HEK293 (cell line): ENCODE results near the gene KRT81.

Experiments
- CTCF ChIA-PET: fragments of 350-600 bp; formaldehyde crosslinking; extraction: SDS; loops from one replicate; lab custom pipeline; 2021; ENCODE audit warnings: antibody characterized with exemption; lab: Yijun Ruan, JAX
- POLR2A ChIA-PET: fragments of 300-600 bp; formaldehyde crosslinking; extraction: SDS; loops from one replicate; lab custom pipeline; 2020; ENCODE audit warnings: antibody characterized with exemption, inconsistent platforms; lab: Yijun Ruan, JAX
- H3K27ac ChIP-seq: fragments of 200-500 bp; sonication (Bioruptor generic); 2 replicates; pipeline ENCODE4 v1.5.1; 2014; ENCODE audit warnings: low read depth, low read length, control low read depth, inconsistent platforms; ENCODE audit errors: extremely low read depth
- H3K36me3 ChIP-seq, 2 experiments: fragments of 200-500 bp in 1 of 2; sonication (Bioruptor generic) in 1 of 2; 1 replicate in 1 of 2; 2 replicates in 1 of 2; pipeline ENCODE4 v1.5.1; 2014 to 2017; ENCODE audit warnings: inconsistent platforms in 2 of 2, low read length in 2 of 2; ENCODE audit not compliant: control insufficient read depth in 2 of 2, insufficient read depth in 1 of 2
- H3K4me1 ChIP-seq: fragments of 200-500 bp; sonication (Bioruptor generic); 2 replicates; pipeline ENCODE4 v1.5.1; 2014; ENCODE audit warnings: mild to moderate bottlenecking, low read length, inconsistent platforms; ENCODE audit not compliant: control insufficient read depth, insufficient read depth
- H3K4me3 ChIP-seq: 2 replicates; pipeline ENCODE4 v1.5.1; 2011; ENCODE audit warnings: low read depth, mild to moderate bottlenecking, control low read depth, low read length, moderate library complexity
- H3K9me3 ChIP-seq: fragments of 200-500 bp; sonication (Bioruptor generic); 2 replicates; pipeline ENCODE4 v1.5.1; 2014; ENCODE audit warnings: low read depth, low read length, inconsistent platforms; ENCODE audit not compliant: control insufficient read depth, insufficient read depth
- ELK4 ChIP-seq: IDR thresholded peaks from 2 replicates; pipeline ENCODE4 v1.6.1; 2011; ENCODE audit warnings: mild to moderate bottlenecking, low read depth, low read length, borderline replicate concordance
- HIC1 ChIP-seq: fragments of 450-650 bp; formaldehyde crosslinking; IDR thresholded peaks from 2 replicates; pipeline ENCODE4 v1.5.1; 2016; ENCODE audit warnings: missing biosample characterization, missing genetic modification characterization
- MZF1 ChIP-seq: fragments of 450-650 bp; formaldehyde crosslinking; IDR thresholded peaks from 2 replicates; pipeline ENCODE4 v1.5.1; 2017; ENCODE audit warnings: missing biosample characterization, missing genetic modification characterization, borderline replicate concordance
- OVOL3 ChIP-seq: fragments of 450-650 bp; formaldehyde crosslinking; IDR thresholded peaks from 2 replicates; pipeline ENCODE4 v1.5.1; 2016; ENCODE audit warnings: missing biosample characterization, missing genetic modification characterization
- SP3 ChIP-seq: fragments of 450-650 bp; formaldehyde crosslinking; IDR thresholded peaks from 2 replicates; pipeline ENCODE4 v1.5.1; 2016; ENCODE audit warnings: missing biosample characterization, missing genetic modification characterization
- ZBTB6 ChIP-seq: fragments of 450-650 bp; formaldehyde crosslinking; IDR thresholded peaks from 2 replicates; pipeline ENCODE4 v1.5.1; 2017; ENCODE audit warnings: missing biosample characterization, missing genetic modification characterization
- ZFP3 ChIP-seq: fragments of 450-650 bp; formaldehyde crosslinking; IDR thresholded peaks from 2 replicates; pipeline ENCODE4 v1.5.1; 2016; ENCODE audit warnings: low read depth, missing biosample characterization, missing genetic modification characterization
- ZNF133 ChIP-seq: fragments of 450-650 bp; formaldehyde crosslinking; IDR thresholded peaks from 2 replicates; pipeline ENCODE4 v1.5.1; 2016; ENCODE audit warnings: missing biosample characterization, missing genetic modification characterization
- ZNF157 ChIP-seq: fragments of 450-650 bp; formaldehyde crosslinking; IDR thresholded peaks from 2 replicates; pipeline ENCODE4 v1.5.1; 2016; ENCODE audit warnings: missing biosample characterization, missing genetic modification characterization
- ZNF266 ChIP-seq: fragments of 450-650 bp; formaldehyde crosslinking; IDR thresholded peaks from 2 replicates; pipeline ENCODE4 v1.5.1; 2016; ENCODE audit warnings: missing biosample characterization, missing genetic modification characterization, low read depth
- ZNF274 ChIP-seq, 2 experiments: fragments of 200-500 bp in 1 of 2; fragments of 450-650 bp in 1 of 2; sonication (Bioruptor generic) in 1 of 2; formaldehyde crosslinking in 1 of 2; IDR thresholded peaks; 2 replicates each; pipeline versions ENCODE4 v1.5.1 to v1.6.1; 2014 to 2016; ENCODE audit warnings: borderline replicate concordance in 1 of 2, inconsistent platforms in 1 of 2, low read length in 1 of 2, missing biosample characterization in 1 of 2, missing genetic modification characterization in 1 of 2
- ZNF350 ChIP-seq: fragments of 450-650 bp; formaldehyde crosslinking; IDR thresholded peaks from 2 replicates; pipeline ENCODE4 v1.5.0; 2017; ENCODE audit warnings: missing biosample characterization, mild to moderate bottlenecking, missing genetic modification characterization
- ZNF501 ChIP-seq: fragments of 450-650 bp; formaldehyde crosslinking; IDR thresholded peaks from 2 replicates; pipeline ENCODE4 v1.5.1; 2016; ENCODE audit warnings: missing biosample characterization, missing genetic modification characterization
- ZNF610 ChIP-seq: fragments of 450-650 bp; formaldehyde crosslinking; IDR thresholded peaks from 2 replicates; pipeline ENCODE4 v1.5.1; 2016; ENCODE audit warnings: missing biosample characterization, missing genetic modification characterization, borderline replicate concordance
- ZNF645 ChIP-seq: fragments of 450-650 bp; formaldehyde crosslinking; IDR thresholded peaks from 2 replicates; pipeline ENCODE4; 2016; ENCODE audit warnings: missing biosample characterization, missing genetic modification characterization
- ZNF843 ChIP-seq: fragments of 450-650 bp; formaldehyde crosslinking; IDR thresholded peaks from 2 replicates; pipeline ENCODE4 v1.5.1; 2016; ENCODE audit warnings: missing biosample characterization, missing genetic modification characterization
- ZSCAN18 ChIP-seq: fragments of 450-650 bp; formaldehyde crosslinking; IDR thresholded peaks from 2 replicates; pipeline ENCODE4 v1.5.1; 2016; ENCODE audit warnings: missing biosample characterization, missing genetic modification characterization
- ZSCAN23 ChIP-seq: fragments of 450-650 bp; formaldehyde crosslinking; IDR thresholded peaks from 2 replicates; pipeline ENCODE4 v1.5.1; 2016; ENCODE audit warnings: missing biosample characterization, missing genetic modification characterization

The KRT81 gene

GRCh38 chr12:52334185-52334584 lies 42.9 kb upstream of the KRT81 start:
- TF ChIP-seq OVOL3 (tag by site-specific recombination), result no peak
- TF ChIP-seq ZBTB6 (tag by site-specific recombination), result no peak
- TF ChIP-seq ELK4, result no peak

GRCh38 chr12:52333321-52333720 lies 42.0 kb upstream of the KRT81 start:
- no peaks in the 10 kb centered on the region for H3K36me3 ChIP-seq
- POLR2A ChIA-PET, result no interaction called here
- TF ChIP-seq ZNF645 (tag by site-specific recombination) (no peak), ZNF350 (no peak), ZNF266 (no peak), SP3 (tag by site-specific recombination) (no peak), ZSCAN23 (tag by site-specific recombination) (no peak), ZNF501 (no peak), ZNF843 (no peak), MZF1 (tag by site-specific recombination) (no peak), ZSCAN18 (no peak), ZNF133 (tag by site-specific recombination) (no peak), ZNF610 (tag by site-specific recombination) (no peak), ZNF157 (tag by site-specific recombination) (no peak), ZNF274 (IDR thresholded peaks at IDR 0.05; ENCODE audit: low read length) (no peak), ZNF274 (tag by site-specific recombination; IDR thresholded peaks at IDR 0.05; ENCODE audit: borderline replicate concordance) (no peak), ZFP3 (tag by site-specific recombination) (no peak), HIC1 (tag by site-specific recombination) (no peak)
- TF ChIP-seq, all 188 proteins: peak for 0
- no peak overlapping the region for H3K4me3 ChIP-seq
- CTCF ChIA-PET, result interaction anchor here (0.5 to 9.2 kb wide), 5 partner anchors 17 to 546 kb away, joined by 3 to 104 read pairs (median 3); no protein-coding TSS in a partner anchor
- H3K4me1 ChIP-seq, result 0 out of 2 replicates have a peak, but pooled peaks cover 2% of the 10 kb centered on the region
- no peaks in the 10 kb centered on the region for H3K9me3 ChIP-seq
- no peak overlapping the region for H3K27ac ChIP-seq

More at GRCh38 chr12:52334185-52334584, 42.9 kb upstream of the KRT81 start:
- Histone ChIP-seq H3K9me3 (no peaks in the 10 kb centered on the region), H3K36me3 (no peaks in the 10 kb centered on the region), H3K27ac (no peak overlapping the region), H3K4me1 (0 out of 2 replicates have a peak, but pooled peaks cover 2% of the 10 kb centered on the region), H3K4me3 (no peak overlapping the region)
- POLR2A ChIA-PET, result no interaction called here
- CTCF ChIA-PET, result interaction anchor here (0.7 to 1.8 kb wide), 5 partner anchors 23 to 747 kb away, joined by 3 to 7 read pairs (median 4); no protein-coding TSS in a partner anchor
